ENCODE measurements around the gene CEP162. TPM values are rescaled to one million over a fixed set of nuclear protein-coding genes. Genes with fewer than 3 reads are reported as not detected.
"Not testable (repeated sequence)": the region's sequence is repeated elsewhere in the genome, so short reads cannot be mapped to it uniquely, and the experiment has no call there.

The CEP162 gene
- total RNA-seq, 3 donors from 2014 or later = 3.0 to 4.3 (median 3.7) TPM

DNA sequence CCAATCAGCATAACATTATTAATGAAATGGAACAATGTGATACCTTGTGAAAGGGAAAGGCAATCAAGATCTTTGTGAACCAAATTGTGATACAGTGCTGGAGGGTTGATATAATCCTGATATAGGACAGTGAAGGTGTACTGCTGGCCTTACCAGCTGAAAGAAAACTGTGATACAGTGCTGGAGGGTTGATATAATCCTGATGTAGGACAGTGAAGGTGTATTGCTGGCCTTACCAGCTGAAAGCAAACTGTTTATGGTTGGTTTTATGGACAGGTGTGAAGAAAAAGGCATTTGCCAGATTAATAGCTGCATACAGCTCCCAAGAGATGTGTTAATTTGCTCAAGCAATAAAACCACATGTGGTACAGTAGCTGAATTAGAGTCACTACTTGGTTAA, 119.9 kb downstream of the CEP162 start:
- H3K4me3 Mint-ChIP-seq = no peak overlapping the region
- no peaks in the 10 kb centered on the region for H3K36me3 Mint-ChIP-seq (ENCODE audit: insufficient read depth)
- no peaks in the 10 kb centered on the region for H3K4me1 Mint-ChIP-seq (ENCODE audit: low read depth)
- ATAC-seq (no peak), DNase-seq (no peak)
- H3K9me3 Mint-ChIP-seq = no peaks in the 10 kb centered on the region
- no peaks in the 10 kb centered on the region for H3K27me3 Mint-ChIP-seq (ENCODE audit: low read depth)

GRCh38 chr6:84105215-84105924, 122.1 kb downstream of the CEP162 start:
- not testable (repeated sequence) for H3K4me3 Mint-ChIP-seq; DNase-seq; H3K36me3 Mint-ChIP-seq (ENCODE audit: insufficient read depth); H3K4me1 Mint-ChIP-seq (ENCODE audit: low read depth); ATAC-seq; H3K9me3 Mint-ChIP-seq; H3K27me3 Mint-ChIP-seq (ENCODE audit: low read depth)

DNA sequence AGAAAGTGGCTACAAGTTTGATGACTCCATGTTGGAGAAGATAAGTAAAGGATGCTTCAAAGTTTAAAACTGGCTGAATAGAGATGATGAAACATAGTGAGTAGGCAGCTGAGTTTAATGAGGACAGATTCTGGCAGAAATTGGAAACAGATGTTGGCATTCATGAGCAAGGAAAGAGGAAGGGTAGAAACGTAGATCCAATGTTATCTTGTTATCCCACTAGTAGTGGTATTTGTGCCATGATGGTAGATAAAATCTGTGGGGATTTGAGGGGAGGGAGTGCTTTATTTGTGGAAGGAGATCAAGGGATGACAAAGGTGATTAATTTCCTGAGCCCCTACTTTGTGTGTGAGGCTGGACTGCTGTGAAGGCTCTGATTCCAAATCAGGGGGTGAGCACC, 124.4 kb downstream of the CEP162 start:
- Mint-ChIP-seq H3K27me3 (ENCODE audit: low read depth) (peaks cover 8% of the 10 kb centered on the region), H3K4me3 (no peak overlapping the region), H3K4me1 (ENCODE audit: low read depth) (no peaks in the 10 kb centered on the region), H3K9me3 (no peaks in the 10 kb centered on the region), H3K36me3 (ENCODE audit: insufficient read depth) (no peaks in the 10 kb centered on the region)
- no peak for ATAC-seq
- no peak for DNase-seq

- no peak for ATAC-seq
- Mint-ChIP-seq H3K4me1 (ENCODE audit: low read depth) (no peaks in the 10 kb centered on the region), H3K27me3 (ENCODE audit: low read depth) (no peaks in the 10 kb centered on the region), H3K4me3 (no peak overlapping the region), H3K9me3 (no peaks in the 10 kb centered on the region), H3K36me3 (ENCODE audit: insufficient read depth) (no peaks in the 10 kb centered on the region)
- no peak for DNase-seq
These were observed 132.3 kb downstream of the CEP162 start for GRCh38 chr6:84095156-84095555.

DNA sequence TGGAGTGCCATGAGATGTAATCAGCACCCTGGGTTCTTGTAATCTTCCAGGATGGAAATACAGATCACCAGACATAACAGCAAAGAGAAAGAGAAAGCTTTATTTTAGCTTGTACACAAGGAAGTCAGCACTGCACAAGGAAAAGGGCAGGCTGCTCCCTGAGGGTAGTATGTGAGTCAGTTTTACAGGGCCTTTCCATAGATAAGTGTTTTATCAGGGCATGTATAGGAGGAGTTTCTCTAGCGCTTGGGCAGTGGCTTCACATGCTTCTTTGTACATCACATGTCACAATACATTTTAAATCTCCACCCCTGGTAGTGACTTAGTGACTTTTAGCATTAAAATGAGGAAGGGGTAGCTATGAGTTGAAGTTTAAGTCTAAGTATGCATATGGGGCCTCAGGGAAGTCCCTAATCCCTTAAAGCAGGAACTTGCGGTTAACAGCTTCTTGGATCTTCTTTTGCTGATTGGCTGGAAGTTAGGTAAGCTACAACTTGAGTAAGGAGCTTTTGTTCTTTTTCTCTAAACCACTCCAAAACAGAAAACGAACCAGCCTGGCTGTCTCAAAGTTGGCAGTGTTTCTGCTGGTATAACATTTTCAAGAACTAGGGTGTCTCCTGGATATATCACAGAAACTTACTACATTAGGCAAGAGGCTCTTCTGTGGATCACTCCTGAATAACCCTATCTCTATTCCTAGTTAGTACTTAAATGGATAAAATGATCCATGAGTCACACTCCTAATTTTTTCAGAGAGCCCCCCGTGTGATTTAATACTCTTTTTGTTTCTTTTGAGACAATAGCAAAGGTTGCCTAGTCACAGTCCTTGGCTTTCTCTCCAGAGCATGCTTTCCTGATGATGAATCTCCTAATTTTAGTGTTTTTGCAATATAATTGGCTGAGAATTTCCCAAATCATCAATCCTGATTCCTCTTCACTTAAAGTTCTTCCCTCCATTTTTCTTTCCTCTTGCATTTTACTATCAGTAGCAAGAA, 133.7 kb downstream of the CEP162 start:
- H3K36me3 Mint-ChIP-seq (ENCODE audit: insufficient read depth) = no peaks in the 10 kb centered on the region
- H3K9me3 Mint-ChIP-seq = no peaks in the 10 kb centered on the region
- no peaks in the 10 kb centered on the region for H3K27me3 Mint-ChIP-seq (ENCODE audit: low read depth)
- DNase-seq (no peak), ATAC-seq (no peak)
- no peak overlapping the region for H3K4me3 Mint-ChIP-seq
- H3K4me1 Mint-ChIP-seq (ENCODE audit: low read depth) = no peaks in the 10 kb centered on the region

- no peak for DNase-seq
- H3K36me3 Mint-ChIP-seq (ENCODE audit: insufficient read depth) = no peaks in the 10 kb centered on the region
- no peak overlapping the region for H3K4me3 Mint-ChIP-seq
- no peak for ATAC-seq
- H3K4me1 Mint-ChIP-seq (ENCODE audit: low read depth) = no peaks in the 10 kb centered on the region
- no peaks in the 10 kb centered on the region for H3K9me3 Mint-ChIP-seq
- H3K27me3 Mint-ChIP-seq (ENCODE audit: low read depth) = no peaks in the 10 kb centered on the region
These were observed 137.9 kb downstream of the CEP162 start for GRCh38 chr6:84089552-84089951.

DNA sequence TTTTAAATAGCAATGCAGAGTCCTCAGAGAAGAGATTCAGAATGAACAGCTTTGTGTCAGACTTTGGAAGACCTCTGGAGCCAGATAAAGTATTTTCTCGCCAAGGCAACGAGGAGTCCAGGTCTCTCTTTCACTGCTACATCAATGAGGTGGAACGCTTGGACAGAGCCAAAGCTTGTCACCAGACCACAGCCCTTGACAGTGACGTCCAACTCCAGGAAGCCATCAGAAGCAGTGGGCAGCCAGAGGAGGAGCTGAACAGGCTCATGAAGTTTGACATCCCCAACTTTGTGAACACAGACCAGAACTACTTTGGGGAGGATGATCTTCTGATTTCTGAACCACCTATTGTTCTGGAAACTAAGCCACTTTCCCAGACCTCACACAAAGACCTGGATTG, 138.4 kb downstream of the CEP162 start:
- no peaks in the 10 kb centered on the region for H3K27me3 Mint-ChIP-seq (ENCODE audit: low read depth)
- H3K4me1 Mint-ChIP-seq (ENCODE audit: low read depth) = no peaks in the 10 kb centered on the region
- no peak overlapping the region for H3K4me3 Mint-ChIP-seq
- no peaks in the 10 kb centered on the region for H3K36me3 Mint-ChIP-seq (ENCODE audit: insufficient read depth)
- DNase-seq (no peak), ATAC-seq (no peak)
- no peaks in the 10 kb centered on the region for H3K9me3 Mint-ChIP-seq

DNA sequence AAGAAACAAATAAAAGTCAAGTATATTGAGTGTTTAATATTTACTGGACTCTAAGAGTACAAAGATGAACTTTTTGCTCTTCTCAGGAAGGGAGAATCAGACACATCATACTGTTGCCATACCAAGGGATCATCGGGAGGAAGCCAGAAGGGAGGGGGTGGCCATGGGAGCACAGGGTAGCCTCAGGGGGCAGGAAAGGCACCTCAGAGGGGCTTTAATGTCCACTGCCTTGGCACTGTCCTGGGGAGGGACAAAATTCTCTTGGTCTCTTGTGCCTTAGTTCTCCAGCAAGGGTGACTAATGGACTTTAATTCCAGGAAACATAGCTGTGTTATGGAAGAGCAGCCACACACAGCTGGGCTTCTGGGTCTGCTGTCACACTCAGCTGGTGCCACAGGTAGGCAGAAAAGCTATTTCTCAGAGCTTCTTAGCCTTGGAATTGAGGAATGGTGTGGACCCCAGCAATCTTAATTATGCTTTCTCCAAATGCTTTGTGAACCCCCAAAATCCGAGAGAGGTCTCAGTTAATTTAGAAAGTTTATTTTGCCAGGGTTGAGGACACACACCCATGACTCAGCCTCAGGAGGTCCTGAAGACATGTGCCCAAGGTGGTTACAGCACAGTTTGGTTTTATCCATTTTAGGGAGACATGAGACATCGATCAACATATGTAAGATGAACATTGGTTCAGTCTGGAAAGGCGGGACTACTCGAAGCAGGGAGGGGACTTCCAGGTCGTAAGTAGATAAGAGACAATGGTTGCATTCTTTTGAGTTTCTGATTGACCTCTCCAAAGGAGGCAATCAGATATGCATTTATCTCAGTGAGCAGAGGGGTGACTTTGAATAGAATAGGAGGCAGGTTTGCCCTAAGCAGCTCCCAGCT, 140.7 kb downstream of the CEP162 start:
- Mint-ChIP-seq H3K9me3 (no peaks in the 10 kb centered on the region), H3K4me1 (ENCODE audit: low read depth) (no peaks in the 10 kb centered on the region), H3K27me3 (ENCODE audit: low read depth) (no peaks in the 10 kb centered on the region), H3K36me3 (ENCODE audit: insufficient read depth) (no peaks in the 10 kb centered on the region), H3K4me3 (no peak overlapping the region)
- DNase-seq = no peak
- ATAC-seq = no peak

- no peak for DNase-seq
- Mint-ChIP-seq H3K27me3 (ENCODE audit: low read depth) (no peaks in the 10 kb centered on the region), H3K9me3 (no peaks in the 10 kb centered on the region), H3K36me3 (ENCODE audit: insufficient read depth) (no peaks in the 10 kb centered on the region), H3K4me1 (ENCODE audit: low read depth) (no peaks in the 10 kb centered on the region), H3K4me3 (no peak overlapping the region)
- no peak for ATAC-seq
These were observed 141.4 kb downstream of the CEP162 start for GRCh38 chr6:84086056-84086455.

DNA sequence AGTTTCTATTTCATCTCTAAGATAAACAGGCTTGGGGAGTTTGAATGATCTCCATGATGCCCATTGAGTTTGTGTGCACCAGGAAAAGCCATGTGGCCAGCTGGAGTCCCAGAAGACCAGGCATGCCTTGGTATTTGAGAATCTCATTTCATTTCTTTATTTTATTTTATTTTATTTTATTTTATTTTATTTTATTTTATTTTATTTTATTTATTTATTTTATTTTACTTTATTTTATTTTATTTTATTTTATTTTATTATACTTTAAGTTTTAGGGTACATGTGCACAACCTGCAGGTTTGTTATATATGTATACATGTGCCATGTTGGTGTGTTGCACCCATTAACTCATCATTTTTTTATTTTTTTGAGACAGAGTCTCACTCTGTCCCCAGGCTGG, 142.7 kb downstream of the CEP162 start:
- H3K36me3 Mint-ChIP-seq (ENCODE audit: insufficient read depth); H3K27me3 Mint-ChIP-seq (ENCODE audit: low read depth); DNase-seq; H3K4me1 Mint-ChIP-seq (ENCODE audit: low read depth); H3K9me3 Mint-ChIP-seq; ATAC-seq; H3K4me3 Mint-ChIP-seq: not testable (repeated sequence)

- Mint-ChIP-seq H3K27me3 (ENCODE audit: low read depth) (no peaks in the 10 kb centered on the region), H3K36me3 (ENCODE audit: insufficient read depth) (no peaks in the 10 kb centered on the region), H3K4me3 (no peak overlapping the region), H3K9me3 (no peaks in the 10 kb centered on the region), H3K4me1 (ENCODE audit: low read depth) (no peaks in the 10 kb centered on the region)
- no peak for ATAC-seq
- no peak for DNase-seq
These were observed 144.7 kb downstream of the CEP162 start for GRCh38 chr6:84082689-84083265.

GRCh38 chr6:84081222-84081621, 146.2 kb downstream of the CEP162 start:
- ATAC-seq = no peak
- no peak for DNase-seq
- H3K9me3 Mint-ChIP-seq = no peaks in the 10 kb centered on the region
- H3K4me1 Mint-ChIP-seq (ENCODE audit: low read depth) = no peaks in the 10 kb centered on the region
- no peak overlapping the region for H3K4me3 Mint-ChIP-seq
- H3K27me3 Mint-ChIP-seq (ENCODE audit: low read depth) = no peaks in the 10 kb centered on the region
- H3K36me3 Mint-ChIP-seq (ENCODE audit: insufficient read depth) = no peaks in the 10 kb centered on the region

- DNase-seq (no peak), ATAC-seq (no peak)
- no peak overlapping the region for H3K4me3 Mint-ChIP-seq
- H3K4me1 Mint-ChIP-seq (ENCODE audit: low read depth) = no peaks in the 10 kb centered on the region
- H3K36me3 Mint-ChIP-seq (ENCODE audit: insufficient read depth) = no peaks in the 10 kb centered on the region
- peaks cover 2% of the 10 kb centered on the region for H3K27me3 Mint-ChIP-seq (ENCODE audit: low read depth)
- H3K9me3 Mint-ChIP-seq = no peaks in the 10 kb centered on the region
These were observed 149.1 kb downstream of the CEP162 start for GRCh38 chr6:84078335-84078734.

- H3K4me3 Mint-ChIP-seq = no peak overlapping the region
- no peaks in the 10 kb centered on the region for H3K9me3 Mint-ChIP-seq
- H3K4me1 Mint-ChIP-seq (ENCODE audit: low read depth) = no peaks in the 10 kb centered on the region
- no peaks in the 10 kb centered on the region for H3K36me3 Mint-ChIP-seq (ENCODE audit: insufficient read depth)
- ATAC-seq (no peak), DNase-seq (no peak)
- H3K27me3 Mint-ChIP-seq (ENCODE audit: low read depth) = peaks cover 2% of the 10 kb centered on the region
These were observed 149.8 kb downstream of the CEP162 start for GRCh38 chr6:84077645-84078044.

All from activated T-cell treated with anti-CD3 and anti-CD28 coated beads, Interleukin-2, amount 50 U/mL, for 4 hours (primary cell).